ENCODE results near the gene PARD6B.

DNA sequence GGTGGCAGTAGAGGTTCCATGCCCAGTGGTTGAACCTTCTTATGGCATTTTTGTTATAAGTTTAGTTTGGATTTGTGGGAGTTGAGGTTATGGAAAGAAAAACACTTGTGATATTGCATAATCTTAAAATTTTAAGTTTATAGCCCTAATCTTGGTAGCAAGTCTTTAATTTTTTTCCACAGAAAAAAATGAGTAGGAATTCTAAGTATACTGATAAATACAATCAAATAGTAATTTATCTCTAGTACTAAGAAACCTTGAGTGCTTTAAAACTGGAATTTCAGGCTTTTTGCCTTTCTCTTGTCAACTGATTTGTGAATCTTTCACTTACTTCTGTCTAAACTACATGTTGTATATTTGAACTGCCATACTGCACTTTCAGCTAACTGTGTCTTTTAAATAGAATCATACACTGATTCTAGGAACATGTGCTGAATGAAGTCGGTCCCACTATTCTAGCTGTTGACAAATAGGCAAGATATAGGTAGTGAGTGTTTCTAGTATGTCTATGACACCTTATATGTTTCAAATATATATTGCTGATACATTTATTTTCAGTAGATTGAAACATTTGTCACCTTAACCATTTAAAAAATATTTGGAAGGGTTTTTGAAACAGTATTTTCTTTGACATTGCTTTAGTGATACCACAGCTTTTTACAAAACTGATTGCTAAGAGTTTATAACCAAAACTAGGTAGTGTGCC, 2.4 kb downstream of the PARD6B start:
- TF ChIP-seq POLR2A (IDR thresholded peaks at IDR 0.05; ENCODE audit: low read depth, low read length): no peak
- TF ChIP-seq, protein P1, sequence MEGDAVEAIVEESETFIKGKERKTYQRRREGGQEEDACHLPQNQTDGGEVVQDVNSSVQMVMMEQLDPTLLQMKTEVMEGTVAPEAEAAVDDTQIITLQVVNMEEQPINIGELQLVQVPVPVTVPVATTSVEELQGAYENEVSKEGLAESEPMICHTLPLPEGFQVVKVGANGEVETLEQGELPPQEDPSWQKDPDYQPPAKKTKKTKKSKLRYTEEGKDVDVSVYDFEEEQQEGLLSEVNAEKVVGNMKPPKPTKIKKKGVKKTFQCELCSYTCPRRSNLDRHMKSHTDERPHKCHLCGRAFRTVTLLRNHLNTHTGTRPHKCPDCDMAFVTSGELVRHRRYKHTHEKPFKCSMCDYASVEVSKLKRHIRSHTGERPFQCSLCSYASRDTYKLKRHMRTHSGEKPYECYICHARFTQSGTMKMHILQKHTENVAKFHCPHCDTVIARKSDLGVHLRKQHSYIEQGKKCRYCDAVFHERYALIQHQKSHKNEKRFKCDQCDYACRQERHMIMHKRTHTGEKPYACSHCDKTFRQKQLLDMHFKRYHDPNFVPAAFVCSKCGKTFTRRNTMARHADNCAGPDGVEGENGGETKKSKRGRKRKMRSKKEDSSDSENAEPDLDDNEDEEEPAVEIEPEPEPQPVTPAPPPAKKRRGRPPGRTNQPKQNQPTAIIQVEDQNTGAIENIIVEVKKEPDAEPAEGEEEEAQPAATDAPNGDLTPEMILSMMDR (conservative IDR thresholded peaks at IDR 0.05; ENCODE audit: low read depth, low read length): no peak
- TF ChIP-seq MAZ (IDR thresholded peaks at IDR 0.05; ENCODE audit: borderline replicate concordance, low read depth, low read length): no peak
- no peak for TF ChIP-seq BHLHE40 (IDR thresholded peaks at IDR 0.05; ENCODE audit: low read depth, low read length)
- TF ChIP-seq, protein P2, sequence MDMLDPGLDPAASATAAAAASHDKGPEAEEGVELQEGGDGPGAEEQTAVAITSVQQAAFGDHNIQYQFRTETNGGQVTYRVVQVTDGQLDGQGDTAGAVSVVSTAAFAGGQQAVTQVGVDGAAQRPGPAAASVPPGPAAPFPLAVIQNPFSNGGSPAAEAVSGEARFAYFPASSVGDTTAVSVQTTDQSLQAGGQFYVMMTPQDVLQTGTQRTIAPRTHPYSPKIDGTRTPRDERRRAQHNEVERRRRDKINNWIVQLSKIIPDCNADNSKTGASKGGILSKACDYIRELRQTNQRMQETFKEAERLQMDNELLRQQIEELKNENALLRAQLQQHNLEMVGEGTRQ (IDR thresholded peaks at IDR 0.05; ENCODE audit: low read depth, low read length): no peak
- no peak for TF ChIP-seq SMC3 (IDR thresholded peaks at IDR 0.05; ENCODE audit: low read depth, low read length)
- TF ChIP-seq MAFK (IDR thresholded peaks at IDR 0.05; ENCODE audit: low read depth, low read length): no peak
- no peak for TF ChIP-seq RAD21 (IDR thresholded peaks at IDR 0.05; ENCODE audit: low read length)
- no peak for TF ChIP-seq NFE2L2 (IDR thresholded peaks at IDR 0.05; ENCODE audit: low read depth, low read length)
- no peak for TF ChIP-seq CHD1 (IDR thresholded peaks at IDR 0.05; ENCODE audit: low read depth, low read length)
